ENCODE measurements around the gene RALGAPA2.

- no peak for TF ChIP-seq CTCF (IDR thresholded peaks at IDR 0.05; ENCODE audit: extremely low read depth in 1 of 2, insufficient read depth in 1 of 2, low read depth in 1 of 2, low read length in 2 of 2)
- TF ChIP-seq FOS (IDR thresholded peaks at IDR 0.05; ENCODE audit: borderline replicate concordance, insufficient read depth, low read length) = no peak
- TF ChIP-seq MYC (IDR thresholded peaks at IDR 0.05; ENCODE audit: low read depth, low read length) = no peak
- TF ChIP-seq EZH2 (IDR thresholded peaks at IDR 0.05; ENCODE audit: borderline replicate concordance, low read depth, low read length, severe bottlenecking) = no peak
Observed at GRCh38 chr20:20713244-20713765, 861 bp upstream of the RALGAPA2 start.

Data from endothelial cell of umbilical vein (primary cell).